ENCODE data around the gene PHC3.

Gene PHC3

GRCh38 chr3:170189398-170190256 is 8.1 kb upstream of the PHC3 start:
- DNase-seq (ENCODE audit: low read depth, low spot score): no peak

DNA sequence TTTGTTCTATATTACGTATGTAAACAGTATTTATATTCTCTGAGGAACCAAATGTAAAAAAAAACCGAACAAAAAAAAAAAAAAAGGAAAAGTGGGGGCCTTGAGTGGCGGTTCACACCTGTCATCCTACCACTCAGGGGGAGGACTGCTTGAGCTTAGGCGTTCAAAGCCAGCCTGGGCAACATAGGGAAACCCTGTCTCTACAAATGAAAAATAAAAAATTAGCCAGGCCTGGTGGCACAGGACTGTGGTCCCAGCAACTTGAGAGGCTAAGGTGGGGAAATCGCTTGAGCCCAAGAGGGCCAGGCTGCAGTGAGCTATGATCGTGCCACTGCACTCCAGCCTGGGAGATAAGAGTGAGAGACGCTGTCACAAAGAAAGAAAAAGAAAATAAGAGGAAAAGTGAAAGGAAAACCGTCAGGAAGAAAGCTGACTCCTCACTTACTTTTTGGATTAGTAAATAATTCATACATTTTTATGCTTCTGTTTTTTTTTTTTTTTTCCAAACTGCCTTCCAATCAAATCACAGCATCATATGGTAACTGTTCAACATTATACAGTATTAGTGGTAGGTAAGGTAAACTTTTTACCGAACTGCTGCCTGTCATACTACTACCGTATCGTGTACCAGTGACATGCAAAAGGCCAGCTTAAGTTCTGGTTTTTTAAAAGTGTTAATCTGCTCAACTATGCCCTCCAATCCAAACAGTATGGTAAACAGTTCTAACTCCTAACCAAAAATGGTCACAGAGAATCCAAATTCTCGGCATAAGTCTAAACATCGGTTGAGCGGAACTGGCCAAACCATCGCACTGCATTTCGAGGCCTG is 1.2 kb downstream of the PHC3 start:
- DNase-seq (ENCODE audit: low read depth, low spot score): no peak

GRCh38 chr3:170179432-170179831 is 2.1 kb downstream of the PHC3 start:
- no peak for DNase-seq (ENCODE audit: low read depth, low spot score)

DNA sequence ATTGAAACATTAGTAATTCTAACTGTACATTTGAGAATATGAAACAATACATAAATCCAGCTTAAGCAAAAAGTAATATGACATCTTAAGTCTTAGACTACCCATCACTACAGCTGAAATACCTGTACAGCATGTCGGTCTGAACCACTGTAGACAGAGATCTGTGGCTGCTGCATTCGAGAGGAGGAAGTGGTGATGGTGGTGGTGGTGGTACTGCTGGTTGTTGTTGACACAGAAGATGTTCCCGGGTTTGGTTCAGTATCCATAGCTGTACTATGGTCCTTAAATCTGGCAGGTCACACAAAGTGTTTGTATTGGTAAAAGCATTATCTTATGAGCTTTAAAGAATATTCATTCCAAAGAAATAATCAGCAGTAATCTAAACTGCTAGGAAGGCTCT is 2.9 kb downstream of the PHC3 start:
- peak; percentile 21 for DNase-seq (ENCODE audit: low read depth, low spot score)

DNA sequence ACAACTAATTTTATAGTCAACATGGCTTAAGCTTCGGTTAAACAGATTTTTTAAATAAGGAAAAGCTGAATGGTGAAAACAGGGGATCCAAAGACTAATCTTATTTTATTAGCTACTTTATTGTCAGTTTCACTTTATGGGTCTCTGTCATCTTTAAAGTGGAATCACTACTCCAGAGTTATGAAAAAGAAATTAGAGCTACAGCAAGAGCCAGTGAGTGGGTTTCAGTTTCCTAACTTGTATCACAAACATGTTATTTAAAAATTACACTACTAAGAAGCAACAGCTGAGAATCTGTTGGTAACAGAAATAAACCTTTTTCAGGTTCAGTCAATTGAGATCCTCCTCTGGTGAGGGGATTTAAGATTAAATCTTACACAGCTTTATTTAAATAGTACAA is 10.0 kb downstream of the PHC3 start:
- no peak for DNase-seq (ENCODE audit: low read depth, low spot score)

GRCh38 chr3:170164717-170165116 is 16.8 kb downstream of the PHC3 start:
- DNase-seq (ENCODE audit: low read depth, low spot score): no peak

- DNase-seq (ENCODE audit: low read depth, low spot score): no peak
Measured at GRCh38 chr3:170163956-170164645, 17.4 kb downstream of the PHC3 start.

- no peak for DNase-seq (ENCODE audit: low read depth, low spot score)
Measured at GRCh38 chr3:170162630-170163029, 18.9 kb downstream of the PHC3 start.

DNA sequence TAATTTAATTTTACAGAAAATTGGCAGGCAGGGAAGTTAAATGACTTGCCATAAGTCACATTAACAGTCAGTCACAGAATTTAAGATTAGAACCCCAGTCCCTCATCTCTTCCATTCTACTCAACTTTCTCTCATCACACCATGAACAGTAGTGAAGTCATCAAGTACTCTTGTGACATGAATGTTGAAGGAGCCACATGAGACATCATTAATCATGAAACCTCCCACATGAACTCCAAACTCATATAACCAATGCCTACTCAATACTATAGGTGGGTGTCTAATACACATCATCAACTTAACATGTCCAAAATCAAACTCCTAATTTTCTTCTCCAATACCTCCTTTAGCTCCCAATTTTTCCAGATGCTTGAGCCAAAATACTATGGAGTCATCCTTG is 19.5 kb downstream of the PHC3 start:
- no peak for DNase-seq (ENCODE audit: low read depth, low spot score)

- DNase-seq (ENCODE audit: low read depth, low spot score): no peak
Measured at GRCh38 chr3:170159933-170160332, 21.6 kb downstream of the PHC3 start.

DNA sequence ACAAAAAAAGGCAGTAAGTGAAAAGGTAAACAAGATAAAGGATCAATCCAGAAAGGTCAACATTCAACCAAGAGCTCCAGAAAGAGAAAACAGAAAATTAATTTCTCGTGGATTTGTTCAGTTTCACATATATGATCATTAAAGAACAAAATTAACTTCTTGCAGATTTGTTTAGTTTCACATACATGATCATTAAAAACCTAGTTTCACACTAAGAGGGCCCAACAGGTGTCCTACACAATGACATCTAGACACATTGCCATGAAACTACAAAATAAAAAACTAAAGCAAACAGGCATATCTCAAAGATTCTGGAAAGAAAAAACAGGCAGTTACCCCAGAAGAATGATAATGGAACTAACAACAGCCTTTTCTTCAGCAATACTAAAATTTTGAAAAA is 22.1 kb downstream of the PHC3 start:
- no peak for DNase-seq (ENCODE audit: low read depth, low spot score)

GRCh38 chr3:170155604-170156003 is 25.9 kb downstream of the PHC3 start:
- no peak for DNase-seq (ENCODE audit: low read depth, low spot score)

- no peak for DNase-seq (ENCODE audit: low read depth, low spot score)
Measured at GRCh38 chr3:170154569-170155143, 26.9 kb downstream of the PHC3 start.

- no peak for DNase-seq (ENCODE audit: low read depth, low spot score)
Measured at GRCh38 chr3:170154084-170154483, 27.4 kb downstream of the PHC3 start.

DNA sequence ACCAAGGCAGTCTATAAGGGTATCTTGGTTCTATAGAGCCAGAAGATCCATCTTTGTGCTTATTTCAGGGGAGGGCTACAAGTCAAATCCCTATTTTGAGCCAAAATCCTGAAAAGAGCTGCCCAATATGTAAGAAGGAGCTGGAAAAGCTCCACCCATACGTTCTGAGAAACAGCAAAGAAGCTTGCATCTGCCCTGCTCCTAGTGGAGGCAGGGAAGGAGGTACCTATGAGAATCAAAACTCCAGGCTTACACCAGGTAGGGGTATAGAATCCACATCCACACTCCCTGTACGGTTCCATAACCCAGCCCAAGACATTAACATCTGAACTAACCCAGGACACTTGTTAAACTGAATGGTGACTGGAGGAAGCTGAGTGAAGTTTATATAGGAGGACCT is 30.0 kb downstream of the PHC3 start:
- no peak for DNase-seq (ENCODE audit: low read depth, low spot score)

DNA sequence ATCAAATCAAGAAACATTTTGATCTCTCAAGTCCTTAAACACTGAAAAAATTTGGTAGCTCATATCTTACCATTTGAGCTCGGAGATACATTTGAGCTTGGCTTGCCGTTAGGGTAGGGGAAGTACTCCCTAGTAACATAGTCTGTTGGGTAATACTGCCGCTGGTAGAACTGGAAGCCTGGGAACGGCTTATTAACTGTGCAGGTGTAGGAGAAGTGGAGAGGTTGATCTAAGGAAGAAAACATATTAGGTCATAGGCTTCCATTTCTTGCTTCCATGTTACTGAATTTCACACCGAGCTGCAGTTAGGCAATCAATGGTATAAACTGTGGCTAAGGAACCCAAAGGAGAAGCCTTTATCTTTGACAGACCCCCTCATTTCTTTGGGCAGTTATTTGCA is 32.5 kb downstream of the PHC3 start:
- DNase-seq (ENCODE audit: low read depth, low spot score): no peak

DNA sequence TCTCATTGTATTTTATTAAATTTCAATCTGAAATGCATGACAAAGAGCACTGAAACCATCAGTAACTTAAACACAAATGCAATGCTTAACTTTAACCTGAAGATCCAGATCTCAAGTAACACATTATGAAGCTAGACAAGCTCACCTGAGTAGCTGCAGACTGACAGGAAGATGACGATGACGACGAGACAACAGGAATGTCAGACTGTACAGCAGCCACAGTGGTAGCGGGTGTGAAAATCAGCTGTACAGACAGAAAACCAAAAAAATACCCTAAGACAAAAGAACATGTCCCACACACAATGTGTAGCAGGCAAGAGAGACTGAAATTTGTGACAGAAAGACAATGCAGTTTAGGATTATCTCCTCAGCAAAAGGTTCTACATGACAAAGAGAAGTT is 36.3 kb downstream of the PHC3 start:
- DNase-seq (ENCODE audit: low read depth, low spot score): no peak

DNA sequence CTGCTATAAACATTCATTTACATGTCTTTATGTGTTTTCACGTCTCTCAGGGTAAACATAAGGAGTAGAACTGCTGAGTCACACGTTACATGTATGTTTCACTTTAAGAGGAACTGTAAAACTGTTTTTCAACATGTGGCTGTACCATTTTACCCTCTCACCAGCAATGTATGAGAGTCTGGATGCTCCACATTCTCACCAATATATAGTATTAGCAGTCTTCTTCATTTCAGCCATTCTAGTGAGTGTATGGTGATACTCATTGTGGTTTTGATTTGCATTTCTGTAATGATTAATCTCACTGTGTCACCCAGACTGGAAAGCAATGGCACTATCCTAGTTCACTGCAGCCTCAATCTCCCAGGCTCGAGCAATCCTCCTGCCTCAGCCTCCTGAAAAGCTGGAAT is 37.1 kb downstream of the PHC3 start:
- no peak for DNase-seq (ENCODE audit: low read depth, low spot score)

- DNase-seq (ENCODE audit: low read depth, low spot score): no peak
Measured at GRCh38 chr3:170142373-170142772, 39.2 kb downstream of the PHC3 start.

GRCh38 chr3:170137986-170138385 is 43.5 kb downstream of the PHC3 start:
- DNase-seq (ENCODE audit: low read depth, low spot score): no peak

DNA sequence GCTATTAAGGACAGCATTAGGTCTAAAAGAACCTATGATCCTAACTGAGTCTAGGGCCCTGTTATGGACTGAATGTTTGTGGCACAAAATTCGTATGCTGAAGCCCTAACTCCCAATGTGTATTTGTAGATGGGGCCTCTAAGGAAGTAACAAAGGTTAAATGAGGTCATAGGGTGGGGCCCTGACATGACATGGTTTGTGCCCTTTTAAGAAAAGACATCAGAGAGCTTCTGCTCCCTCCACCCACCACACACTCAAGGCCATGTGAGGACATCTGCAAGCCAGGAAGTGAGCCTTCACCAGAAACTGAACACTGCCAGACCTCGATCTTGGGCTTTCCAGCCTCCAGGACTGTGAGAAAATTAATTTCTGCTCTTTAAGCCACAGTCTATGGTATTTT is 49.2 kb downstream of the PHC3 start:
- no peak for DNase-seq (ENCODE audit: low read depth, low spot score)

GRCh38 chr3:170130532-170130931 is 51.0 kb downstream of the PHC3 start:
- DNase-seq (ENCODE audit: low read depth, low spot score): no peak
